Esophagus squamous epithelium (tissue), 5 donors: ENCODE results near the gene TPST1. TPM values are rescaled to one million over a fixed set of nuclear protein-coding genes. Genes with fewer than 3 reads are reported as not detected.
"Not testable (repeated sequence)": the region's sequence is repeated elsewhere in the genome, so short reads cannot be mapped to it uniquely, and the experiment has no call there.

ENCODE experiments used
- DNase-seq: peaks from one replicate; lab custom pipeline; 2025; lab: John Stamatoyannopoulos, UW
- H3K27ac ChIP-seq, 4 donors: fragments of 200-600 bp; sonication (generic); one replicate each; pipeline ENCODE4 v1.5.1; 2016 to 2019; ENCODE audit warnings: mild to moderate bottlenecking in 1 of 4
- H3K27me3 ChIP-seq, 4 donors: fragments of 200-600 bp; sonication (generic); 1 replicate in 3 of 4; 2 replicates in 1 of 4; pipeline versions ENCODE4 v1.5.1 to v1.6.0; 2017 to 2021; ENCODE audit warnings: antibody characterized with exemption in 1 of 4
- H3K36me3 ChIP-seq, 3 donors: fragments of 200-600 bp; sonication (generic); one replicate each; pipeline ENCODE4 v1.5.1; 2016 to 2019
- H3K4me1 ChIP-seq, 3 donors: fragments of 200-600 bp; sonication (generic); one replicate each; pipeline ENCODE4 v1.5.1; 2017 to 2019
- H3K4me3 ChIP-seq, 4 donors: fragments of 200-600 bp; sonication (generic); 1 replicate in 3 of 4; 2 replicates in 1 of 4; pipeline ENCODE4 v1.5.1; 2016 to 2019; ENCODE audit warnings: mild to moderate bottlenecking in 2 of 4, moderate library complexity in 1 of 4
- H3K9me3 ChIP-seq, 3 donors: fragments of 200-600 bp; sonication (generic); one replicate each; pipeline ENCODE4 v1.5.1; 2016 to 2019
- POLR2A ChIP-seq, 4 donors: fragments of 450-650 bp; IDR thresholded peaks; one replicate each; pipeline ENCODE4 v1.6.1; 2017; ENCODE audit warnings: antibody characterized with exemption in 4 of 4, mild to moderate bottlenecking in 4 of 4, moderate library complexity in 3 of 4
- WGBS, 2 donors: methylation state at CpG; one replicate each; pipeline ENCODE4 v1.1.5; 2018; 5-methylcytosine and 5-hydroxymethylcytosine counted together
- intact Hi-C: fragments of 100-400 bp; cut with DNase I; formaldehyde crosslinking; loops from one replicate; pipeline ENCODE4 v1.15.0; 2022
- total RNA-seq, 4 donors: library from RNA; depleted of rRNA; stranded (reverse); fragments of >200 nt; gene quantifications; one replicate each; pipeline ENCODE4 v1.1.0, GENCODE V29; 2016
- TF ChIP-seq, protein P1 (sequence below), 6 experiments: fragments of 450-650 bp in 4 of 6; fragments of 200-600 bp in 2 of 6; sonication (generic) in 2 of 6; IDR thresholded peaks; one replicate each; pipeline ENCODE4 v1.5.1; 2016 to 2019; ENCODE audit warnings: antibody characterized with exemption in 6 of 6, mild to moderate bottlenecking in 4 of 6, moderate library complexity in 4 of 6
- donor health status: DM: yes; HTN: yes; CAD: no.

The TPST1 gene
- total RNA-seq, 4 donors from 2014 or later, result 10.2 to 23.1 (median 17.1) TPM

DNA sequence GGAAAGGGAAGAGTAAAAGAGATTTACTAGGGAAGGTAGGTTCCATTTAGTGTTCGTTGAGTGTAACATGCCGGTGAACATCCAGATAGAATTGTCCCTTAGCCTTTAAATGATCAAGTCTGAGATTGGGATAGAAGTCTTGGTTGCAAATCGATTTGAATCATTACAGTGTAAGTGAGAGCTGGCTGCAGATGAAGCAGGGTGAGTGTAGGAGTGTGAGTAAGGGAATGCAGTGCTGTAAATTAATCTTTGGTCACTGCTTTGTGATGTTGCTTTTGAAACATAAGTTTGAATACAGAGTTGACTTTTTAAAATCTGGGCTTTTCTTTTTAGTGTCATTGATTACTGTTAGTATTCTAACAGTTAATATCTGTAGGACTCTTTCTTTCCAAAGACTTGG, 16.3 kb downstream of the TPST1 start:
- no peak overlapping the region for H3K27ac ChIP-seq
- DNase-seq, result no peak
- intact Hi-C loops, result no loop called here
- H3K4me1 ChIP-seq, result peaks cover 0 to 9% (median 9%) of the 10 kb centered on the region in 3 donors
- H3K27me3 ChIP-seq, result no peaks in the 10 kb centered on the region
- 81 to 82% methylated on average over 3 of the region's 3 CpGs for WGBS, 2 donors
- no peaks in the 10 kb centered on the region for H3K36me3 ChIP-seq
- no peak overlapping the region for H3K4me3 ChIP-seq
- H3K9me3 ChIP-seq, result no peaks in the 10 kb centered on the region
- no peak for TF ChIP-seq POLR2A (IDR thresholded peaks at IDR 0.05)
- TF ChIP-seq, protein P1, sequence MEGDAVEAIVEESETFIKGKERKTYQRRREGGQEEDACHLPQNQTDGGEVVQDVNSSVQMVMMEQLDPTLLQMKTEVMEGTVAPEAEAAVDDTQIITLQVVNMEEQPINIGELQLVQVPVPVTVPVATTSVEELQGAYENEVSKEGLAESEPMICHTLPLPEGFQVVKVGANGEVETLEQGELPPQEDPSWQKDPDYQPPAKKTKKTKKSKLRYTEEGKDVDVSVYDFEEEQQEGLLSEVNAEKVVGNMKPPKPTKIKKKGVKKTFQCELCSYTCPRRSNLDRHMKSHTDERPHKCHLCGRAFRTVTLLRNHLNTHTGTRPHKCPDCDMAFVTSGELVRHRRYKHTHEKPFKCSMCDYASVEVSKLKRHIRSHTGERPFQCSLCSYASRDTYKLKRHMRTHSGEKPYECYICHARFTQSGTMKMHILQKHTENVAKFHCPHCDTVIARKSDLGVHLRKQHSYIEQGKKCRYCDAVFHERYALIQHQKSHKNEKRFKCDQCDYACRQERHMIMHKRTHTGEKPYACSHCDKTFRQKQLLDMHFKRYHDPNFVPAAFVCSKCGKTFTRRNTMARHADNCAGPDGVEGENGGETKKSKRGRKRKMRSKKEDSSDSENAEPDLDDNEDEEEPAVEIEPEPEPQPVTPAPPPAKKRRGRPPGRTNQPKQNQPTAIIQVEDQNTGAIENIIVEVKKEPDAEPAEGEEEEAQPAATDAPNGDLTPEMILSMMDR (IDR thresholded peaks at IDR 0.05), result no peak

- WGBS, 2 donors, result 77 to 88% methylated on average over 1 of the region's 1 CpG
- H3K4me3 ChIP-seq, result no peak overlapping the region
- H3K27me3 ChIP-seq, result no peaks in the 10 kb centered on the region
- intact Hi-C loops, result no loop called here
- H3K4me1 ChIP-seq, result peaks cover 0 to 9% (median 9%) of the 10 kb centered on the region in 3 donors
- peaks cover 0 to 13% (median 0%) of the 10 kb centered on the region in 3 donors for H3K36me3 ChIP-seq
- TF ChIP-seq, protein P1 (IDR thresholded peaks at IDR 0.05), result no peak
- no peak for TF ChIP-seq POLR2A (IDR thresholded peaks at IDR 0.05)
- H3K9me3 ChIP-seq, result no peaks in the 10 kb centered on the region
- no peak overlapping the region for H3K27ac ChIP-seq
- DNase-seq, result no peak
Measured at GRCh38 chr7:66227808-66228207, 22.7 kb downstream of the TPST1 start.

GRCh38 chr7:66231326-66232216, 26.4 kb downstream of the TPST1 start:
- H3K27me3 ChIP-seq, intact Hi-C loops, H3K9me3 ChIP-seq, DNase-seq, H3K4me3 ChIP-seq, H3K27ac ChIP-seq, H3K4me1 ChIP-seq: not testable (repeated sequence)
- peaks cover 0 to 13% (median 0%) of the 10 kb centered on the region in 3 donors for H3K36me3 ChIP-seq
- 94 to 100% methylated on average over 3 to 9 of the region's 24 CpGs for WGBS, 2 donors

DNA sequence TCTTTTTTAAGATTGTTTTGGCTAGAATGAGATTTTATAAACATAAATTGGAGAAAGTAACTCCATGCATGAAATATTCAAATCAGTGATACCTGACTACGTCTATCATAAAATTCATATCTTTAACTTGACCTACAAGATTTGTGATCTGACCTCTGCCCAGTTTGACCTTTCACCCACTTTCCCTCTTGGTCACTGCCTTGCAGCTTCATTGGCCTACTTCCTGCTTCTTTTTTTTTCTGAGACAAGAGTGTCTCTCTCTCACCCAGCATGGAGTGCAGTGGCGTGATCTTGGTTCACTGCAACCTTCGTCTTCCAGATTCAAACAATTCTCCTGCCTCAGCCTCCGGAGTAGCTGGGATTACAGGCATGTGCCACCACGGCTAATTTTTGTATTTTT, 28.5 kb downstream of the TPST1 start:
- no peak overlapping the region for H3K4me3 ChIP-seq
- H3K27ac ChIP-seq, result no peak overlapping the region
- intact Hi-C loops, result no loop called here
- H3K9me3 ChIP-seq, result no peaks in the 10 kb centered on the region
- H3K36me3 ChIP-seq, result peaks cover 0 to 13% (median 0%) of the 10 kb centered on the region in 3 donors
- WGBS, 2 donors, result 91 to 96% methylated on average over 5 of the region's 5 CpGs
- DNase-seq, result no peak
- H3K27me3 ChIP-seq, result no peaks in the 10 kb centered on the region
- peaks cover 0 to 6% (median 0%) of the 10 kb centered on the region in 3 donors for H3K4me1 ChIP-seq
- TF ChIP-seq, protein P1 (IDR thresholded peaks at IDR 0.05), result no peak
- TF ChIP-seq POLR2A (IDR thresholded peaks at IDR 0.05), result no peak

GRCh38 chr7:66236713-66237303, 31.7 kb downstream of the TPST1 start:
- intact Hi-C loops, result no loop called here
- no peak for DNase-seq
- H3K4me1 ChIP-seq, result peaks cover 0 to 6% (median 0%) of the 10 kb centered on the region in 3 donors
- no peaks in the 10 kb centered on the region for H3K9me3 ChIP-seq
- no peak overlapping the region for H3K27ac ChIP-seq
- no peak overlapping the region for H3K4me3 ChIP-seq
- H3K36me3 ChIP-seq, result peaks cover 0 to 6% (median 0%) of the 10 kb centered on the region in 3 donors
- H3K27me3 ChIP-seq, result no peaks in the 10 kb centered on the region
- WGBS, 2 donors, result 79 to 86% methylated on average over 2 of the region's 2 CpGs
- TF ChIP-seq POLR2A (IDR thresholded peaks at IDR 0.05), result no peak
- TF ChIP-seq, protein P1 (IDR thresholded peaks at IDR 0.05), result no peak
